K562 (cell line): Measurements from ENCODE around the gene EIF4E1B. TPM values are rescaled to one million over a fixed set of nuclear protein-coding genes. Genes with fewer than 3 reads are reported as not detected.

Source experiments
- ATAC-seq: fragments of 200-7000 bp; cut with Tn5 transposase; 3 replicates; pipeline ENCODE4 v1.9.1; 2020; ENCODE audit warnings: moderate library complexity
- BruUV-seq: library from RNA; stranded (reverse); fragments of 400-500 nt; replicated peaks from 2 replicates; lab custom pipeline; 2021; lab: Mats Ljungman, UMichigan
- CTCF ChIA-PET: fragments of 300-600 bp; formaldehyde crosslinking; extraction: SDS; loops from one replicate; lab custom pipeline; 2021; ENCODE audit warnings: low intra/inter-chr PET ratio; lab: Yijun Ruan, JAX
- POLR2A ChIA-PET: fragments of 300-600, 350-650 bp; sonication (Branson Sonifier 250); formaldehyde crosslinking; extraction: SDS; loops from one replicate; lab custom pipeline; 2021; ENCODE audit warnings: antibody characterized with exemption, inconsistent platforms; lab: Yijun Ruan, JAX
- DNase-seq, 4 experiments: peaks; one replicate each; pipeline versions ENCODE4 v3.0.0 to v3.0.0-alpha.2; 2011 to 2018; ENCODE audit warnings: low spot score in 3 of 4, mixed read lengths in 3 of 4; ENCODE audit errors: extremely low read depth in 1 of 4
- FAIRE-seq: peaks from 2 replicates; lab custom pipeline; 2011; peaks lifted over from hg19 to GRCh38; lab: Jason Lieb, UNC
- H2AFZ ChIP-seq: 2 replicates; pipeline ENCODE4 v1.6.0; 2011; ENCODE audit warnings: low read depth, low read length, control low read depth, inconsistent platforms
- H3K27ac ChIP-seq: fragments of 200-600 bp; 3 replicates; pipeline ENCODE4 v1.8.0; 2011; ENCODE audit warnings: low read depth, mild to moderate bottlenecking, control low read depth, inconsistent platforms, low read length, moderate library complexity, mixed read lengths; ENCODE audit errors: extremely low read depth
- H3K27me3 ChIP-seq, 2 experiments: fragments of 300-600 bp in 1 of 2; 2 replicates in 1 of 2; 3 replicates in 1 of 2; pipeline versions ENCODE4 v1.6.0 to v1.8.0; 2011; ENCODE audit warnings: inconsistent platforms in 2 of 2, low read length in 2 of 2, mild to moderate bottlenecking in 1 of 2, mixed read lengths in 1 of 2, moderate library complexity in 1 of 2; ENCODE audit not compliant: control insufficient read depth in 2 of 2, insufficient read depth in 2 of 2
- H3K36me3 ChIP-seq: fragments of 300-600 bp; 3 replicates; pipeline ENCODE4 v1.8.0; 2011; ENCODE audit warnings: mild to moderate bottlenecking, low read length, inconsistent platforms; ENCODE audit not compliant: control insufficient read depth, insufficient read depth
- H3K4me1 ChIP-seq, 2 experiments: fragments of 200-600 bp in 1 of 2; replicated peaks in 1 of 2; 2 replicates in 1 of 2; 3 replicates in 1 of 2; pipeline versions ENCODE4 v1.5.1 to v1.8.0; 2011; ENCODE audit warnings: inconsistent platforms in 2 of 2, low read length in 2 of 2, mild to moderate bottlenecking in 1 of 2, mixed read lengths in 1 of 2, moderate library complexity in 1 of 2; ENCODE audit not compliant: control insufficient read depth in 2 of 2, insufficient read depth in 2 of 2
- H3K4me2 ChIP-seq: 2 replicates; pipeline ENCODE4 v1.6.1; 2011; ENCODE audit warnings: low read length, control low read depth, inconsistent platforms, mixed read lengths; ENCODE audit not compliant: insufficient read depth
- H3K4me3 ChIP-seq: fragments of 200-600 bp; sonication (generic), shearing (Covaris generic); 2 replicates; pipeline ENCODE4 v1.5.1; 2016; ENCODE audit warnings: control low read depth, inconsistent platforms
- H3K79me2 ChIP-seq: fragments of 200-600 bp; 3 replicates; pipeline ENCODE4 v1.8.0; 2011; ENCODE audit warnings: low read length, inconsistent platforms; ENCODE audit not compliant: control insufficient read depth, insufficient read depth
- H3K9ac ChIP-seq, 2 experiments: 2 replicates each; pipeline versions ENCODE4 v1.6.0 to v1.6.1; 2011; ENCODE audit warnings: low read depth in 2 of 2, low read length in 2 of 2, control low read depth in 1 of 2, inconsistent platforms in 1 of 2, mild to moderate bottlenecking in 1 of 2, mixed read lengths in 1 of 2; ENCODE audit not compliant: insufficient read depth in 1 of 2
- H3K9me1 ChIP-seq: one replicate; pipeline ENCODE4 v1.6.0; 2011; ENCODE audit warnings: inconsistent platforms, mild to moderate bottlenecking, low read length, moderate library complexity; ENCODE audit not compliant: control insufficient read depth, insufficient read depth
- H3K9me3 ChIP-seq: replicated peaks from 2 replicates; pipeline ENCODE4 v1.5.1; 2011; ENCODE audit warnings: low read depth, low read length, inconsistent platforms; ENCODE audit not compliant: control insufficient read depth, insufficient read depth
- H4K20me1 ChIP-seq: replicated peaks from 2 replicates; pipeline ENCODE4 v1.6.1; 2011; ENCODE audit warnings: low read length, inconsistent platforms, mixed read lengths; ENCODE audit not compliant: control insufficient read depth, insufficient read depth
- JUND ChIP-seq, 2 experiments: IDR thresholded peaks; 2 replicates in 1 of 2; 3 replicates in 1 of 2; pipeline ENCODE4 v1.6.1; 2011; ENCODE audit warnings: borderline replicate concordance in 2 of 2, low read depth in 2 of 2, low read length in 2 of 2, improper control_type of control experiment in 1 of 2, missing biosample characterization in 1 of 2, missing genetic modification characterization in 1 of 2, missing genetic modification reagents in 1 of 2
- KDM4B ChIP-seq, 2 experiments: fragments of 450-650 bp in 1 of 2; sonication (generic) in 1 of 2; IDR thresholded peaks; 2 replicates each; pipeline ENCODE4 v1.6.1; 2016 to 2017; ENCODE audit warnings: borderline replicate concordance in 2 of 2, antibody characterized with exemption in 1 of 2, low read depth in 1 of 2, mild to moderate bottlenecking in 1 of 2
- NR4A1 ChIP-seq, 2 experiments: fragments of 250-450 bp in 1 of 2; fragments of 450-650 bp in 1 of 2; sonication (Bioruptor Pico) in 1 of 2; IDR thresholded peaks; 2 replicates each; pipeline versions ENCODE4 v1.4.0 to v1.6.1; 2016 to 2020; ENCODE audit warnings: mild to moderate bottlenecking in 2 of 2, missing compliant biosample characterization in 1 of 2, missing genetic modification characterization in 1 of 2, moderate library complexity in 1 of 2
- POLR2AphosphoS5 ChIP-seq: IDR thresholded peaks from 2 replicates; pipeline ENCODE4 v1.6.1; 2011; ENCODE audit warnings: mild to moderate bottlenecking, low read depth, low read length, moderate library complexity; ENCODE audit not compliant: control insufficient read depth, insufficient read depth
- SIX5 ChIP-seq, 2 experiments: IDR thresholded peaks; 2 replicates each; pipeline ENCODE4 v1.6.1; 2011; ENCODE audit warnings: low read length in 2 of 2, borderline replicate concordance in 1 of 2, low read depth in 1 of 2, mild to moderate bottlenecking in 1 of 2, moderate library complexity in 1 of 2; ENCODE audit not compliant: insufficient read depth in 1 of 2
- ZNF165 ChIP-seq: fragments of 250-450 bp; sonication (Bioruptor Pico); IDR thresholded peaks from 2 replicates; pipeline ENCODE4 v1.4.0; 2020; ENCODE audit warnings: borderline replicate concordance
- ZNF551 ChIP-seq: fragments of 250-450 bp; sonication (Bioruptor Pico); IDR thresholded peaks from 2 replicates; pipeline ENCODE4 v1.5.0; 2021; ENCODE audit warnings: mild to moderate bottlenecking, moderate library complexity
- WGBS: fragments of 100-300 bp; shearing (Covaris generic); methylation state at CpG from one replicate; pipeline ENCODE4 v1.1.6; 2016; ENCODE audit warnings: low coverage, mixed read lengths; ENCODE audit not compliant: insufficient coverage; ENCODE audit errors: missing lambda C conversion rate; 5-methylcytosine and 5-hydroxymethylcytosine counted together
- in situ Hi-C: fragments of 300-500 bp; cut with MboI; formaldehyde crosslinking; loops from 4 replicates; pipeline ENCODE4 v1.15.0; 2018; ENCODE audit warnings: inconsistent platforms, mixed read lengths
- intact Hi-C: fragments of 100-400 bp; cut with micrococcal nuclease; formaldehyde crosslinking; loops from 2 replicates; pipeline ENCODE4 v1.14.2; 2022
- polyA plus RNA-seq, 8 experiments: library from polyadenylated mRNA; depleted of rRNA in 4 of 8; stranded (reverse) in 5 of 8; unstranded in 3 of 8; fragments of >200 nt; fragmentation: Nextera tagmentation in 2 of 8; fragmentation: Illumina TruSeq in 1 of 8; extraction: Ambion mirVana in 2 of 8; extraction: Trizol in 1 of 8; gene quantifications; 2 replicates each; pipeline versions ENCODE4 v1.2.1 to v1.2.3, GENCODE V29; 2011 to 2014; ENCODE audit warnings: inconsistent platforms in 1 of 8, missing spikeins in 1 of 8
- total RNA-seq, 7 experiments: library from RNA; depleted of rRNA in 6 of 7; stranded (reverse); fragments of >200 nt in 6 of 7; fragmentation: Illumina TruSeq in 2 of 7; extraction: Trizol in 2 of 7; gene quantifications; 2 replicates each; pipeline versions ENCODE4 v1.2.1 to v1.2.3, GENCODE V29; 2011 to 2021; ENCODE audit warnings: low replicate concordance in 1 of 7
- TF ChIP-seq, protein P1 (sequence below): fragments of 250-450 bp; sonication (Bioruptor Pico); IDR thresholded peaks from 2 replicates; pipeline ENCODE4 v1.8.0; 2021; ENCODE audit warnings: mild to moderate bottlenecking, moderate library complexity
- TF ChIP-seq, protein P2 (sequence below): IDR thresholded peaks from 2 replicates; pipeline ENCODE4 v1.6.1; 2016; ENCODE audit warnings: missing genetic modification characterization, missing compliant biosample characterization
- TF ChIP-seq, protein P3 (sequence below): fragments of 250-450 bp; sonication (Bioruptor Pico); IDR thresholded peaks from 2 replicates; pipeline ENCODE4 v1.8.0; 2022; ENCODE audit warnings: inconsistent platforms
- TF ChIP-seq, protein P4 (sequence below), 3 experiments: IDR thresholded peaks in 2 of 3; conservative IDR thresholded peaks in 1 of 3; 2 replicates each; pipeline ENCODE4 v1.5.1; 2011 to 2012; ENCODE audit warnings: low read length in 3 of 3, mild to moderate bottlenecking in 3 of 3, control low read depth in 2 of 3, improper control_type of control experiment in 1 of 3, inconsistent platforms in 1 of 3, low read depth in 1 of 3, mixed read lengths in 1 of 3, moderate library complexity in 1 of 3; ENCODE audit not compliant: insufficient read depth in 2 of 3

Gene EIF4E1B
- total and polyA plus RNA-seq, 9 of the 15 experiments (the other 6 are each of a cell fraction or from before 2014, with no cell fraction given), result not detected

DNA sequence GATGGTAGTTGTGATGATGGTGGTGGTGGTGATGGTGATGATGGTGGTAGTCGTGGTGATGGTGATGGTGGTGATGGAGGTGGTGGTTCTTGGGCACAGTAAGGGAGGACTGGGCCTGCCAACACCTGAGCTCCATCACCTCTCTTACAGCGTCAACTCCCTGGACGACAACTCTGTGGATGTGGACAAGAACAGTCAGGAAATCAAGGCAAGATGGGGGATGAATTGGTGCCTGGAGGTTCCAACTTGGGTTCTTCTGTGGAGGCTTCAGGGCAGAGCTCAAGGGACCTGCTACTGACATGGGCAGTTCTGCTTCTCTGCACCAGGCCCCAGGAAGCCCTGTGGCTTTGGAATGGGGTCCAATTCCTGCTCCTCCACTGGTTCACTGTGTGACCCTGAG, 37.9 kb upstream of the EIF4E1B start (continued):
- TF ChIP-seq, protein P1, sequence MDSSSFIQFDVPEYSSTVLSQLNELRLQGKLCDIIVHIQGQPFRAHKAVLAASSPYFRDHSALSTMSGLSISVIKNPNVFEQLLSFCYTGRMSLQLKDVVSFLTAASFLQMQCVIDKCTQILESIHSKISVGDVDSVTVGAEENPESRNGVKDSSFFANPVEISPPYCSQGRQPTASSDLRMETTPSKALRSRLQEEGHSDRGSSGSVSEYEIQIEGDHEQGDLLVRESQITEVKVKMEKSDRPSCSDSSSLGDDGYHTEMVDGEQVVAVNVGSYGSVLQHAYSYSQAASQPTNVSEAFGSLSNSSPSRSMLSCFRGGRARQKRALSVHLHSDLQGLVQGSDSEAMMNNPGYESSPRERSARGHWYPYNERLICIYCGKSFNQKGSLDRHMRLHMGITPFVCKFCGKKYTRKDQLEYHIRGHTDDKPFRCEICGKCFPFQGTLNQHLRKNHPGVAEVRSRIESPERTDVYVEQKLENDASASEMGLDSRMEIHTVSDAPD, result no peak
- no peak for TF ChIP-seq SIX5 (IDR thresholded peaks at IDR 0.05; ENCODE audit: borderline replicate concordance in 1 of 2, insufficient read depth in 1 of 2, low read depth in 1 of 2, low read length in 2 of 2)
- TF ChIP-seq NR4A1 (CRISPR knock-in tag; IDR thresholded peaks at IDR 0.05), result no peak
- no peak for TF ChIP-seq NR4A1 (tag; IDR thresholded peaks at IDR 0.05)
- no peak for TF ChIP-seq POLR2AphosphoS5
- no peak for TF ChIP-seq KDM4B (IDR thresholded peaks at IDR 0.05; ENCODE audit: borderline replicate concordance in 2 of 2, low read depth in 1 of 2)
- TF ChIP-seq ZNF551 (CRISPR knock-in tag), result no peak

DNA sequence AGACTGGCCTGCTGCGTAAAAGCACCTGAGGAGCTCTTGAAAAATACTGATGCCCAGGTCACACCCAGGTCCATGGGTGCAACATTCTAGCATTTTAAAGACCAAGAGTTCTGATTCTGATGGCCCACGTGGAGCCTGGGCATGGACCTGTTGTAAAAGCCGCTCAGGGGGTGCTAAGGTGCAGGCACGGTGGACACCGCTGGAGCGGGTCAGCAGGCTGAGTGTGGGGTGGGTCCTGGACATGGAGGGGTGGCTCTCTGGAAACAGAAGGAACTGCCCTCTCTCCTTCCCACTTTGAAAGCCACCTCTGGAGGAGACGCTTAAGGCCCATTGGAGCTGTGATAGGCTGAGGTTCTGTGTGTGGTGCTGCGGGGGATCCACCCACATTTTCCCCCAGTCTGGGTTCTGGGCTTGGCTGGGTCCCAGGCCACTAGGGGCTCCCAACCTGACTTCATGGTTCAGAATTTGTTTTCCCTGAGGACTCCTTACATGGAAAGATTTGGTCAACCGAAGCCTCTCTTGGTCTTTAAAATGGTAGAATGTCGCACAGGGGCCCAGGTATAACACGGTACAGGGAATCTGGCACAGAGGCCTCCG, 37.1 kb upstream of the EIF4E1B start:
- H3K27me3 ChIP-seq, result peaks cover 5 to 22% of the 10 kb centered on the region in 2 experiments; a peak in 4 of 5 replicates
- no peak overlapping the region for H3K4me2 ChIP-seq
- 24% methylated on average over 12 of the region's 12 CpGs for WGBS
- H4K20me1 ChIP-seq, result no peaks in the 10 kb centered on the region
- no TSS peak for BruUV-seq
- intact Hi-C loops, result no loop called here
- H3K9me3 ChIP-seq, result no peaks in the 10 kb centered on the region
- peak in 2 of 4 experiments; percentile 52 to 59 for DNase-seq
- no peaks in the 10 kb centered on the region for H3K79me2 ChIP-seq
- H3K27ac ChIP-seq, result no peak overlapping the region
- CTCF ChIA-PET, result no interaction called here
- no peak overlapping the region for H3K4me3 ChIP-seq
- POLR2A ChIA-PET, result no interaction called here
- H3K9me1 ChIP-seq, result no peaks in the 10 kb centered on the region
- no peak; the same call in 2 of the 3 replicates for ATAC-seq
- H3K4me1 ChIP-seq, result peaks cover 0 to 15% of the 10 kb centered on the region in 2 experiments; a peak in 1 of 5 replicates
- no peak overlapping the region for H3K9ac ChIP-seq
- peaks cover 3% of the 10 kb centered on the region; the same call in 1 of the 3 replicates for H3K36me3 ChIP-seq
- H2AFZ ChIP-seq, result no peak overlapping the region
- in situ Hi-C loops, result loop anchor here (25.0 kb wide), 1 partner anchor 856 kb away; no protein-coding TSS in a partner anchor
- FAIRE-seq, result no peak
- TF ChIP-seq ZNF165 (no peak), JUND (IDR thresholded peaks at IDR 0.05; ENCODE audit: borderline replicate concordance, low read depth, low read length) (no peak), JUND (tag; IDR thresholded peaks at IDR 0.05; ENCODE audit: borderline replicate concordance, low read depth, low read length) (no peak)
- TF ChIP-seq, protein P2, sequence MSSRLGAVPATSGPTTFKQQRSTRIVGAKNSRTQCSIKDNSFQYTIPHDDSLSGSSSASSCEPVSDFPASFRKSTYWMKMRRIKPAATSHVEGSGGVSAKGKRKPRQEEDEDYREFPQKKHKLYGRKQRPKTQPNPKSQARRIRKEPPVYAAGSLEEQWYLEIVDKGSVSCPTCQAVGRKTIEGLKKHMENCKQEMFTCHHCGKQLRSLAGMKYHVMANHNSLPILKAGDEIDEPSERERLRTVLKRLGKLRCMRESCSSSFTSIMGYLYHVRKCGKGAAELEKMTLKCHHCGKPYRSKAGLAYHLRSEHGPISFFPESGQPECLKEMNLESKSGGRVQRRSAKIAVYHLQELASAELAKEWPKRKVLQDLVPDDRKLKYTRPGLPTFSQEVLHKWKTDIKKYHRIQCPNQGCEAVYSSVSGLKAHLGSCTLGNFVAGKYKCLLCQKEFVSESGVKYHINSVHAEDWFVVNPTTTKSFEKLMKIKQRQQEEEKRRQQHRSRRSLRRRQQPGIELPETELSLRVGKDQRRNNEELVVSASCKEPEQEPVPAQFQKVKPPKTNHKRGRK (tag), result no peak
- TF ChIP-seq, protein P3, sequence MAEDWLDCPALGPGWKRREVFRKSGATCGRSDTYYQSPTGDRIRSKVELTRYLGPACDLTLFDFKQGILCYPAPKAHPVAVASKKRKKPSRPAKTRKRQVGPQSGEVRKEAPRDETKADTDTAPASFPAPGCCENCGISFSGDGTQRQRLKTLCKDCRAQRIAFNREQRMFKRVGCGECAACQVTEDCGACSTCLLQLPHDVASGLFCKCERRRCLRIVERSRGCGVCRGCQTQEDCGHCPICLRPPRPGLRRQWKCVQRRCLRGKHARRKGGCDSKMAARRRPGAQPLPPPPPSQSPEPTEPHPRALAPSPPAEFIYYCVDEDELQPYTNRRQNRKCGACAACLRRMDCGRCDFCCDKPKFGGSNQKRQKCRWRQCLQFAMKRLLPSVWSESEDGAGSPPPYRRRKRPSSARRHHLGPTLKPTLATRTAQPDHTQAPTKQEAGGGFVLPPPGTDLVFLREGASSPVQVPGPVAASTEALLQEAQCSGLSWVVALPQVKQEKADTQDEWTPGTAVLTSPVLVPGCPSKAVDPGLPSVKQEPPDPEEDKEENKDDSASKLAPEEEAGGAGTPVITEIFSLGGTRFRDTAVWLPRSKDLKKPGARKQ (CRISPR knock-in tag), result no peak
- TF ChIP-seq, protein P4, sequence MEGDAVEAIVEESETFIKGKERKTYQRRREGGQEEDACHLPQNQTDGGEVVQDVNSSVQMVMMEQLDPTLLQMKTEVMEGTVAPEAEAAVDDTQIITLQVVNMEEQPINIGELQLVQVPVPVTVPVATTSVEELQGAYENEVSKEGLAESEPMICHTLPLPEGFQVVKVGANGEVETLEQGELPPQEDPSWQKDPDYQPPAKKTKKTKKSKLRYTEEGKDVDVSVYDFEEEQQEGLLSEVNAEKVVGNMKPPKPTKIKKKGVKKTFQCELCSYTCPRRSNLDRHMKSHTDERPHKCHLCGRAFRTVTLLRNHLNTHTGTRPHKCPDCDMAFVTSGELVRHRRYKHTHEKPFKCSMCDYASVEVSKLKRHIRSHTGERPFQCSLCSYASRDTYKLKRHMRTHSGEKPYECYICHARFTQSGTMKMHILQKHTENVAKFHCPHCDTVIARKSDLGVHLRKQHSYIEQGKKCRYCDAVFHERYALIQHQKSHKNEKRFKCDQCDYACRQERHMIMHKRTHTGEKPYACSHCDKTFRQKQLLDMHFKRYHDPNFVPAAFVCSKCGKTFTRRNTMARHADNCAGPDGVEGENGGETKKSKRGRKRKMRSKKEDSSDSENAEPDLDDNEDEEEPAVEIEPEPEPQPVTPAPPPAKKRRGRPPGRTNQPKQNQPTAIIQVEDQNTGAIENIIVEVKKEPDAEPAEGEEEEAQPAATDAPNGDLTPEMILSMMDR (IDR thresholded peaks at IDR 0.05 in 2 of 3, conservative IDR thresholded peaks at IDR 0.05 in 1 of 3; ENCODE audit: insufficient read depth in 2 of 3, low read depth in 1 of 3, low read length in 3 of 3), result 0 out of 6 replicates have a peak, but pooled peaks of 1 of the 3 experiments have one; percentile 16
